H9 (cell line): ENCODE measurements around the gene IFNL2. TPM values are rescaled to one million over a fixed set of nuclear protein-coding genes. Genes with fewer than 3 reads are reported as not detected.
"Not testable (repeated sequence)": the region's sequence is repeated elsewhere in the genome, so short reads cannot be mapped to it uniquely, and the experiment has no call there.

Experiments
- DNase-seq: peaks from one replicate; pipeline ENCODE4 v3.0.0-alpha.2; 2017
- H2AFZ ChIP-seq: one replicate; pipeline ENCODE4 v1.6.1; 2013; ENCODE audit warnings: mild to moderate bottlenecking, low read length, control low read depth, moderate library complexity
- H2AK5ac ChIP-seq: 2 replicates; pipeline ENCODE4 v1.6.1; 2013; ENCODE audit warnings: low read length, control low read depth, mixed read lengths; ENCODE audit not compliant: insufficient read length
- H2BK120ac ChIP-seq: one replicate; pipeline ENCODE4 v1.6.1; 2013; ENCODE audit warnings: low read depth, mild to moderate bottlenecking, low read length, control low read depth, inconsistent platforms; ENCODE audit not compliant: poor library complexity, severe bottlenecking
- H2BK12ac ChIP-seq: 2 replicates; pipeline ENCODE4 v1.6.1; 2013; ENCODE audit warnings: low read length, control low read depth, mixed read lengths, low read depth; ENCODE audit not compliant: insufficient read length
- H2BK15ac ChIP-seq: 2 replicates; pipeline ENCODE4 v1.6.1; 2013; ENCODE audit warnings: low read depth, low read length, control low read depth
- H2BK20ac ChIP-seq: one replicate; pipeline ENCODE4 v1.6.1; 2013; ENCODE audit warnings: low read depth, mild to moderate bottlenecking, low read length, control low read depth, inconsistent platforms; ENCODE audit not compliant: poor library complexity, severe bottlenecking
- H2BK5ac ChIP-seq: 2 replicates; pipeline ENCODE4 v1.6.1; 2013; ENCODE audit warnings: low read length, control low read depth, mixed read lengths; ENCODE audit not compliant: insufficient read length
- H3K14ac ChIP-seq: 2 replicates; pipeline ENCODE4 v1.6.1; 2013; ENCODE audit warnings: low read length, control low read depth; ENCODE audit not compliant: insufficient read depth
- H3K18ac ChIP-seq: 2 replicates; pipeline ENCODE4 v1.6.1; 2013; ENCODE audit warnings: low read depth, mild to moderate bottlenecking, mixed read lengths, low read length, control low read depth; ENCODE audit not compliant: insufficient read length
- H3K23ac ChIP-seq: 2 replicates; pipeline ENCODE4 v1.6.1; 2013; ENCODE audit warnings: low read length, control low read depth, mixed read lengths, low read depth; ENCODE audit not compliant: insufficient read length
- H3K23me2 ChIP-seq: 2 replicates; pipeline ENCODE4 v1.6.1; 2013; ENCODE audit warnings: low read depth, mild to moderate bottlenecking, mixed read lengths, low read length, control low read depth; ENCODE audit not compliant: insufficient read length, poor library complexity, severe bottlenecking
- H3K27ac ChIP-seq: 2 replicates; pipeline ENCODE4 v1.5.1; 2013; ENCODE audit warnings: low read length, control low read depth, mixed read lengths, low read depth; ENCODE audit not compliant: insufficient read length
- H3K27me3 ChIP-seq: 2 replicates; pipeline ENCODE4 v1.6.1; 2013; ENCODE audit warnings: low read length, control low read depth, inconsistent platforms; ENCODE audit not compliant: insufficient read depth
- H3K4ac ChIP-seq: 2 replicates; pipeline ENCODE4 v1.6.1; 2013; ENCODE audit warnings: low read depth, mild to moderate bottlenecking, control low read depth, inconsistent platforms, low read length, moderate library complexity
- H3K4me1 ChIP-seq: 2 replicates; pipeline ENCODE4 v1.6.1; 2013; ENCODE audit warnings: low read length, control low read depth, inconsistent platforms; ENCODE audit not compliant: insufficient read depth
- H3K4me2 ChIP-seq: 2 replicates; pipeline ENCODE4 v1.6.1; 2013; ENCODE audit warnings: low read length, control low read depth, mixed read lengths; ENCODE audit not compliant: insufficient read length, insufficient read depth
- H3K56ac ChIP-seq: 2 replicates; pipeline ENCODE4 v1.6.1; 2013; ENCODE audit warnings: low read depth, mild to moderate bottlenecking, mixed read lengths, low read length, control low read depth; ENCODE audit not compliant: insufficient read length
- H3K79me1 ChIP-seq: 2 replicates; pipeline ENCODE4 v1.6.1; 2013; ENCODE audit warnings: low read depth, mild to moderate bottlenecking, moderate library complexity, low read length, control low read depth, inconsistent platforms; ENCODE audit not compliant: insufficient read depth, poor library complexity, severe bottlenecking
- H3K79me2 ChIP-seq: 2 replicates; pipeline ENCODE4 v1.6.1; 2013; ENCODE audit warnings: low read length, control low read depth, inconsistent platforms; ENCODE audit not compliant: insufficient read depth
- H3K9ac ChIP-seq: 2 replicates; pipeline ENCODE4 v1.6.1; 2013; ENCODE audit warnings: low read length, control low read depth, mixed read lengths; ENCODE audit not compliant: insufficient read length; ENCODE audit errors: extremely low read depth
- H3K9me3 ChIP-seq: one replicate; pipeline ENCODE4 v1.6.1; 2013; ENCODE audit warnings: low read depth, low read length, inconsistent platforms; ENCODE audit not compliant: control insufficient read depth
- H3T11ph ChIP-seq: one replicate; pipeline ENCODE4 v1.6.1; 2013; ENCODE audit warnings: mild to moderate bottlenecking, low read length, control low read depth, inconsistent platforms
- H4K20me1 ChIP-seq: one replicate; pipeline ENCODE4 v1.6.1; 2013; ENCODE audit not compliant: control insufficient read depth, insufficient read length, insufficient read depth
- H4K5ac ChIP-seq: 2 replicates; pipeline ENCODE4 v1.6.1; 2013; ENCODE audit warnings: low read depth, mild to moderate bottlenecking, mixed read lengths, low read length, control low read depth; ENCODE audit not compliant: insufficient read length
- H4K8ac ChIP-seq: replicated peaks from 2 replicates; pipeline ENCODE4 v1.6.1; 2013; ENCODE audit warnings: low read length, control low read depth, mixed read lengths, low read depth; ENCODE audit not compliant: insufficient read length
- H4K91ac ChIP-seq: 2 replicates; pipeline ENCODE4 v1.6.1; 2013; ENCODE audit warnings: low read depth, mild to moderate bottlenecking, moderate library complexity, mixed read lengths, low read length, control low read depth; ENCODE audit not compliant: insufficient read length
- H3K27ac Mint-ChIP-seq, 3 experiments: 2 replicates in 2 of 3; 3 replicates in 1 of 3; pipeline ENCODE4 v1.8.0; 2020 to 2021; ENCODE audit warnings: mixed read lengths in 3 of 3, mild to moderate bottlenecking in 1 of 3, moderate library complexity in 1 of 3
- H3K27me3 Mint-ChIP-seq: 2 replicates; pipeline ENCODE4 v1.8.0; 2021; ENCODE audit warnings: low read depth, mild to moderate bottlenecking, moderate library complexity, mixed read lengths
- H3K36me3 Mint-ChIP-seq, 3 experiments: 2 replicates in 2 of 3; 3 replicates in 1 of 3; pipeline ENCODE4 v1.8.0; 2020 to 2021; ENCODE audit warnings: low read depth in 3 of 3, mixed read lengths in 3 of 3; ENCODE audit not compliant: insufficient read depth in 1 of 3
- H3K4me1 Mint-ChIP-seq, 2 experiments: 2 replicates each; pipeline ENCODE4 v1.8.0; 2020; ENCODE audit warnings: mixed read lengths in 2 of 2
- H3K4me3 Mint-ChIP-seq, 2 experiments: 2 replicates in 1 of 2; 3 replicates in 1 of 2; pipeline ENCODE4 v1.8.0; 2020 to 2021; ENCODE audit warnings: mild to moderate bottlenecking in 2 of 2, mixed read lengths in 2 of 2, moderate library complexity in 1 of 2
- H3K9me3 Mint-ChIP-seq, 2 experiments: 2 replicates in 1 of 2; 3 replicates in 1 of 2; pipeline ENCODE4 v1.8.0; 2020; ENCODE audit warnings: mild to moderate bottlenecking in 2 of 2, mixed read lengths in 2 of 2, moderate library complexity in 1 of 2
- WGBS: extraction: QIAGEN DNeasy Blood & Tissue Kit; methylation state at CpG from one replicate; pipeline ENCODE4 v1.1.7; 2013; ENCODE audit warnings: missing lambda C conversion rate, low lambda C conversion rate, mixed read lengths; ENCODE audit not compliant: insufficient read length; ENCODE audit errors: extremely low coverage; 5-methylcytosine and 5-hydroxymethylcytosine counted together
- total RNA-seq: library from RNA; stranded (reverse); gene quantifications from 2 replicates; pipeline ENCODE4 v1.2.1, GENCODE V29; 2021

Gene IFNL2
- total RNA-seq, 1 experiment from 2014 or later = not detected

DNA sequence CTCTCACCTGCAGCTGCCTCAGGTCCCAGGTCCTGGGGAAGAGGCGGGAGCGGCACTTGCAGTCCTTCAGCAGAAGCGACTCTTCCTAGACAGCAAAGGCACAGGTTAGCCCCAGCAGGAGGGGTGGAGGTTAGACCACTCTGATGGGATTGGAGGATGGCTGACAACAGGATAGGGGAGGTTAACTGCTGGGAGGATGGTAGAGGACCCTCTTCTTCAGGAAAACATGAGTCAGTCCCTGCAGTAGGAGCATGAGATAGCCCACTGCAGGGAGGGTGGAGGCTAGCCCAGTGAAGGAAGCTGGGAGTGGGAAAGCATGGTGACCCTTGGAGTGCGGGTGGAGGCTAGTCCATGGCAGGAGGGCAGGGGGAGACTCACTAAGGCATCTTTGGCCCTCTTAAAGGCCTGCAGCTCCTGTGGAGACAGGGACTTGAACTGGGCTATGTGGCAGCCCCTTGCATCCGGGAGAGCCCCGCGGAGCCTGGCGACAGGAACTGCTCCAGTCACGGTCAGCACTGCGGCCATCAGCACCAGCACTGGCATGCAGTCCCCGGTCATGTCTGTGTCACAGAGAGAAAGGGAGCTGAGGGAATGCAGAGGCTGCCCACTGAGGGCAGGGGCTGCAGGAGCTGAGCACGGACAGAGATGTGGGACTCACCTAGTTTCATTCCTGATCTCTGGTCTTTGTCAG, 23.6 kb upstream of the IFNL2 start, which contains the start of gene IFNL3:
IFNL3 (minus strand) TSS at position 597 of the 691 bp plus-strand sequence; CDS start at position 558, 39 bp downstream.
- H3K27me3 ChIP-seq = peaks cover 28% of the 10 kb centered on the region; the same call in 1 of the 2 replicates
- not testable (repeated sequence) for H3K18ac ChIP-seq, H2BK5ac ChIP-seq, H3K9me3 ChIP-seq, H4K8ac ChIP-seq, H2BK12ac ChIP-seq, H3K56ac ChIP-seq, H4K91ac ChIP-seq, DNase-seq, H3K4me2 ChIP-seq, H3K4me3 Mint-ChIP-seq, H3K36me3 Mint-ChIP-seq, H2BK20ac ChIP-seq, H3T11ph ChIP-seq, H3K79me2 ChIP-seq, H2BK120ac ChIP-seq, H3K23ac ChIP-seq, H4K5ac ChIP-seq, H3K23me2 ChIP-seq, H3K4ac ChIP-seq, H3K27ac ChIP-seq, H3K14ac ChIP-seq, H3K79me1 ChIP-seq, H3K4me1 ChIP-seq, H3K27ac Mint-ChIP-seq, H3K9me3 Mint-ChIP-seq, H2AFZ ChIP-seq, H2BK15ac ChIP-seq, H4K20me1 ChIP-seq, H3K4me1 Mint-ChIP-seq, H3K9ac ChIP-seq, H2AK5ac ChIP-seq
- no CpG with 5 or more reads among the region's 12 CpGs for WGBS
- H3K27me3 Mint-ChIP-seq = peaks cover 78% of the 10 kb centered on the region

GRCh38 chr19:39245166-39245565, 23.0 kb upstream of the IFNL2 start:
- H3K56ac ChIP-seq, H3K9ac ChIP-seq, H3K4me1 Mint-ChIP-seq, H4K8ac ChIP-seq, H4K20me1 ChIP-seq, H3K9me3 ChIP-seq, H2BK120ac ChIP-seq, H4K5ac ChIP-seq, H3K36me3 Mint-ChIP-seq, H3K4ac ChIP-seq, H4K91ac ChIP-seq, H3K14ac ChIP-seq, H2AK5ac ChIP-seq, H3K27ac Mint-ChIP-seq, H3T11ph ChIP-seq, H3K23ac ChIP-seq, H3K4me1 ChIP-seq, H3K9me3 Mint-ChIP-seq, H3K18ac ChIP-seq, H2BK5ac ChIP-seq, H3K27ac ChIP-seq, H3K23me2 ChIP-seq, DNase-seq, H3K79me2 ChIP-seq, H2AFZ ChIP-seq, H3K4me2 ChIP-seq, H2BK20ac ChIP-seq, H2BK12ac ChIP-seq, H2BK15ac ChIP-seq, H3K4me3 Mint-ChIP-seq, H3K79me1 ChIP-seq: not testable (repeated sequence)
- peaks cover 32% of the 10 kb centered on the region; the same call in 1 of the 2 replicates for H3K27me3 ChIP-seq
- H3K27me3 Mint-ChIP-seq = peaks cover 78% of the 10 kb centered on the region
- no CpG with 5 or more reads among the region's 1 CpG for WGBS
